Activated B cell treated with CpG ODN at 0.5 μM for 24 hours (primary cell): ENCODE results near the gene KTN1. TPM values are rescaled to one million over a fixed set of nuclear protein-coding genes. Genes with fewer than 3 reads are reported as not detected.

Experiments used
- ATAC-seq: fragments of 200-7000 bp; cut with Tn5 transposase; one replicate; pipeline ENCODE4 v1.10.0; 2021; ENCODE audit warnings: low read depth, mild to moderate bottlenecking, moderate library complexity
- CTCF ChIA-PET: fragments of 350-600 bp; sonication (Branson Sonifier 250); formaldehyde crosslinking; loops from one replicate; lab custom pipeline; 2021; ENCODE audit warnings: antibody characterized with exemption; lab: Charles Lee
- POLR2A ChIA-PET: fragments of 350-600 bp; sonication (Branson Sonifier 250); formaldehyde crosslinking; loops from one replicate; lab custom pipeline; 2021; ENCODE audit warnings: antibody characterized with exemption; lab: Charles Lee
- DNase-seq: peaks from one replicate; pipeline ENCODE4 v3.0.0; 2022
- H3K27ac Mint-ChIP-seq: one replicate; pipeline ENCODE4 v1.8.0; 2020; ENCODE audit warnings: mixed read lengths
- H3K27me3 Mint-ChIP-seq: one replicate; pipeline ENCODE4 v1.8.0; 2021; ENCODE audit warnings: mixed read lengths
- H3K36me3 Mint-ChIP-seq: one replicate; pipeline ENCODE4 v1.8.0; 2021; ENCODE audit warnings: low read depth, mixed read lengths
- H3K4me1 Mint-ChIP-seq: one replicate; pipeline ENCODE4 v1.8.0; 2021; ENCODE audit warnings: mixed read lengths
- H3K4me3 Mint-ChIP-seq: one replicate; pipeline ENCODE4 v1.8.0; 2020; ENCODE audit warnings: mild to moderate bottlenecking, mixed read lengths
- H3K9me3 Mint-ChIP-seq: one replicate; pipeline ENCODE4 v1.8.0; 2020; ENCODE audit warnings: mixed read lengths
- intact Hi-C: fragments of 100-400 bp; cut with micrococcal nuclease; formaldehyde crosslinking; loops from one replicate; pipeline ENCODE4 v1.15.1; 2024
- total RNA-seq: library from RNA; stranded (reverse); gene quantifications from 2 replicates; pipeline ENCODE4 v1.2.3, GENCODE V29; 2022
- TF ChIP-seq, protein P1 (sequence below): fragments of 200-600 bp; IDR thresholded peaks from one replicate; pipeline ENCODE4 v1.8.0; 2022; ENCODE audit warnings: antibody characterized with exemption, mild to moderate bottlenecking

Gene KTN1
- total RNA-seq, 1 donor from 2014 or later, result 116 TPM

DNA sequence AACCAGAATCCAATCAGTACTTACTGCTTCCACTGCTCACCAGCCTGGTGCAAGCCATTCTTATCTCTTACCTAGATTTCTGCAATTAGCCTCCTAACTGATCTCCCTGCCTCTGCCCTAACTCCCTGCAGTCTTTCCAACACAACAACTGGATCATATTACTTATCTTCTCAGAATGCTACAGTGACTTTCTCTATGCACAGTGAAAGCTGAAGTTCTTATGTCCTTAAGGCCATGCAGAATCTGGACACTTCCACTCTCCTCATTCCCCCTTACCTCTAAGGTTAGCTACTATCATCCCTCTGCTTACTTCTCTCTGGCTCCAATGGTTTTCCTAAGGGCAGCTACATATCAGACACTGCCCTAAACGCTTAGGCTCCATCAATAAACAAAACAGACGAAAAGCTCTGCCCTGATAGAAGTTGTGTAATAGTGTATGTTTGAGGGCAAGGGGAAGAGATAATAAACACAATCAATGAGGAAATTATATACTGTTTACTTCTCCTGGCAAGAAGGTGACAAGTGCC is 4.0 kb downstream of the KTN1 start:
- H3K4me1 Mint-ChIP-seq, result peaks cover 63% of the 10 kb centered on the region

GRCh38 chr14:55585854-55586253 is 5.8 kb downstream of the KTN1 start:
- intact Hi-C loops, result loop anchor here (1.0 to 10.0 kb wide), 2 partner anchors 36 to 371 kb away; no protein-coding TSS in a partner anchor
- TF ChIP-seq, protein P1, sequence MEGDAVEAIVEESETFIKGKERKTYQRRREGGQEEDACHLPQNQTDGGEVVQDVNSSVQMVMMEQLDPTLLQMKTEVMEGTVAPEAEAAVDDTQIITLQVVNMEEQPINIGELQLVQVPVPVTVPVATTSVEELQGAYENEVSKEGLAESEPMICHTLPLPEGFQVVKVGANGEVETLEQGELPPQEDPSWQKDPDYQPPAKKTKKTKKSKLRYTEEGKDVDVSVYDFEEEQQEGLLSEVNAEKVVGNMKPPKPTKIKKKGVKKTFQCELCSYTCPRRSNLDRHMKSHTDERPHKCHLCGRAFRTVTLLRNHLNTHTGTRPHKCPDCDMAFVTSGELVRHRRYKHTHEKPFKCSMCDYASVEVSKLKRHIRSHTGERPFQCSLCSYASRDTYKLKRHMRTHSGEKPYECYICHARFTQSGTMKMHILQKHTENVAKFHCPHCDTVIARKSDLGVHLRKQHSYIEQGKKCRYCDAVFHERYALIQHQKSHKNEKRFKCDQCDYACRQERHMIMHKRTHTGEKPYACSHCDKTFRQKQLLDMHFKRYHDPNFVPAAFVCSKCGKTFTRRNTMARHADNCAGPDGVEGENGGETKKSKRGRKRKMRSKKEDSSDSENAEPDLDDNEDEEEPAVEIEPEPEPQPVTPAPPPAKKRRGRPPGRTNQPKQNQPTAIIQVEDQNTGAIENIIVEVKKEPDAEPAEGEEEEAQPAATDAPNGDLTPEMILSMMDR, result no peak
- DNase-seq (no peak), ATAC-seq (no peak)
- no peaks in the 10 kb centered on the region for H3K9me3 Mint-ChIP-seq
- H3K27me3 Mint-ChIP-seq, result no peaks in the 10 kb centered on the region
- ChIA-PET POLR2A (no interaction called here), CTCF (no interaction called here)
- H3K4me1 Mint-ChIP-seq, result peaks cover 65% of the 10 kb centered on the region
- peaks cover 6% of the 10 kb centered on the region for H3K36me3 Mint-ChIP-seq
- no peak overlapping the region for H3K27ac Mint-ChIP-seq
- no peak overlapping the region for H3K4me3 Mint-ChIP-seq

More for the DNA sequence above, 4.0 kb downstream of the KTN1 start:
- ChIA-PET POLR2A (no interaction called here), CTCF (no interaction called here)
- intact Hi-C loops, result loop anchor here (5.0 to 10.0 kb wide), 4 partner anchors 33 to 1808 kb away; partner anchors contain the start of genes NAA30 and TMEM260
- TF ChIP-seq, protein P1, result no peak
- Mint-ChIP-seq H3K27me3 (no peaks in the 10 kb centered on the region), H3K27ac (no peak overlapping the region), H3K9me3 (no peaks in the 10 kb centered on the region), H3K36me3 (peaks cover 6% of the 10 kb centered on the region), H3K4me3 (no peak overlapping the region)
- DNase-seq, result no peak
- no peak for ATAC-seq

GRCh38 chr14:55586411-55586810 is 6.4 kb downstream of the KTN1 start:
- Mint-ChIP-seq H3K36me3 (peaks cover 6% of the 10 kb centered on the region), H3K27ac (no peak overlapping the region), H3K4me1 (peaks cover 61% of the 10 kb centered on the region), H3K27me3 (no peaks in the 10 kb centered on the region), H3K4me3 (no peak overlapping the region), H3K9me3 (no peaks in the 10 kb centered on the region)
- TF ChIP-seq, protein P1, result no peak
- CTCF ChIA-PET, result no interaction called here
- intact Hi-C loops, result loop anchor here (1.0 to 10.0 kb wide), 2 partner anchors 36 to 372 kb away; no protein-coding TSS in a partner anchor
- POLR2A ChIA-PET, result no interaction called here
- DNase-seq (no peak), ATAC-seq (no peak)

- ATAC-seq (no peak), DNase-seq (no peak)
- ChIA-PET CTCF (no interaction called here), POLR2A (no interaction called here)
- H3K36me3 Mint-ChIP-seq, result peaks cover 6% of the 10 kb centered on the region
- peaks cover 61% of the 10 kb centered on the region for H3K4me1 Mint-ChIP-seq
- TF ChIP-seq, protein P1, result no peak
- intact Hi-C loops, result loop anchor here (10.0 kb wide), 1 partner anchor 373 kb away; no protein-coding TSS in a partner anchor
- H3K27ac Mint-ChIP-seq, result no peak overlapping the region
- no peak overlapping the region for H3K4me3 Mint-ChIP-seq
- no peaks in the 10 kb centered on the region for H3K9me3 Mint-ChIP-seq
- no peaks in the 10 kb centered on the region for H3K27me3 Mint-ChIP-seq
Measured at GRCh38 chr14:55587847-55588246, 7.8 kb downstream of the KTN1 start.

DNA sequence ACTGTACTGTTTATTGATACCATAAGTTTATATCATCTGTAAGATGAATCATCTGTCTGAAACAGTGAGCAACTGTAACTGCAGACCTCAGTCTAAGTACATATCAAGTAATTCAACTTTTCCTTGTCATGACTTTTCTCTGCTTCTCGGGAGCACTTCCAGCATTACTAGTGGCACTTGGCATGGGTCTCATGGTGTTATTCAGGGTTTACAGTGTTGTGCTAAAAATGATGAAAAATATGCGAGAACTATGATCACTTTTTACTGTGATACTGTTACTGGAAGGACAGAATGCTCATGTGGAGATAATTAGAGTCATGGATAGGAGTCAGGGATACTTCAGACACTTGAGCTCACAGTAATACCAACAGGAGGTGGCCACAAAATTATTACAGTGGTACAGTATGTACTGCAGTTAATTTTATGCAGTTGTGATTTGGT is 8.3 kb downstream of the KTN1 start:
- ATAC-seq, result no peak
- Mint-ChIP-seq H3K27me3 (no peaks in the 10 kb centered on the region), H3K36me3 (peaks cover 6% of the 10 kb centered on the region), H3K4me3 (no peak overlapping the region), H3K27ac (no peak overlapping the region), H3K9me3 (no peaks in the 10 kb centered on the region), H3K4me1 (peaks cover 58% of the 10 kb centered on the region)
- DNase-seq, result no peak
- ChIA-PET CTCF (no interaction called here), POLR2A (no interaction called here)
- TF ChIP-seq, protein P1, result no peak
- intact Hi-C loops, result loop anchor here (10.0 kb wide), 1 partner anchor 373 kb away; no protein-coding TSS in a partner anchor
